SJCRH30 (cell line): ENCODE measurements around the gene STPG3. TPM values are rescaled to one million over a fixed set of nuclear protein-coding genes. Genes with fewer than 3 reads are reported as not detected.
A peak's percentile ranks its signal among the peaks of the same experiment; 100 is the strongest.

Experiments
- DNase-seq, 2 experiments: peaks; one replicate each; pipeline ENCODE4 v3.0.0-alpha.2; 2015 to 2020
- H3K27ac ChIP-seq: fragments of 250-450 bp; sonication (Bioruptor Pico); 2 replicates; pipeline ENCODE4 v1.5.1; 2020; ENCODE audit warnings: mild to moderate bottlenecking, moderate library complexity
- H3K27me3 ChIP-seq: fragments of 250-450 bp; sonication (Bioruptor Pico); 2 replicates; pipeline ENCODE4 v1.5.1; 2020; ENCODE audit warnings: mild to moderate bottlenecking, moderate library complexity
- H3K36me3 ChIP-seq: fragments of 250-450 bp; sonication (Bioruptor Pico); 2 replicates; pipeline ENCODE4 v1.5.1; 2020; ENCODE audit warnings: mild to moderate bottlenecking, moderate library complexity
- H3K4me1 ChIP-seq: fragments of 250-450 bp; sonication (Bioruptor Pico); 2 replicates; pipeline ENCODE4 v1.5.1; 2020; ENCODE audit warnings: mild to moderate bottlenecking, moderate library complexity
- H3K4me3 ChIP-seq: fragments of 250-450 bp; sonication (Bioruptor Pico); 2 replicates; pipeline ENCODE4 v1.5.1; 2020; ENCODE audit warnings: mild to moderate bottlenecking, moderate library complexity
- H3K9me3 ChIP-seq: fragments of 250-450 bp; sonication (Bioruptor Pico); replicated peaks from 2 replicates; pipeline ENCODE4 v1.5.1; 2020; ENCODE audit warnings: mild to moderate bottlenecking, moderate library complexity
- total RNA-seq: library from RNA; depleted of rRNA; stranded (reverse); fragments of >200 nt; shearing (Covaris generic); gene quantifications from 2 replicates; pipeline ENCODE4 v1.2.3, GENCODE V29; 2014

Gene STPG3
- total RNA-seq, 1 experiment from 2014 or later, result not detected

DNA sequence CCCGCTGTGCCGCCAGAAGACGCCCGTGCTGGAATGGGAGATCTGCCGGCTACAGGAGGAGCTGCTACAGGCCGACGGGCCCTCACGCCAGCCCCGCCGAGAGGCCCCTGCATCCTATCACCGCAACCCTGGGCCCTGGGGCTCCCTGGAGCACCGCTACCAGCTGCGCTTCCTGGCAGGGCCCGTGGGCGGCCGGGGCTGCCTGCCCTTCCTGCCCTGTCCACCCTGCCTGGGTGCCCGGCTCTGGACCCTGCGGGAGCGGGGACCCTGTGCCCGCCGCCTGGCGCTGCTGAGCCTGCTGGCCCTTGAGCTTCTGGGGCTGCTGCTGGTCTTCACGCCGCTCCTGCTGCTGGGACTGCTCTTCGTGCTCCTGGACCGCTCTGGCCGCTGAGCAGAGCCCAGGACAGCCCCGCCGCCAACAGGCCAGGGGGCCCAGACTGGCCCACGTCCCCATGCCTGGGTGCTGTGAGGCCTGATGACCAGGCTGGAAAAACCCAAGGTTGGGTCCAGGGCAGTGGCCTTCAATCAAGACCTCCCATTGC, 32.8 kb upstream of the STPG3 start:
- Histone ChIP-seq H3K27ac (no peak overlapping the region), H3K27me3 (no peaks in the 10 kb centered on the region)
- DNase-seq, result no peak

DNA sequence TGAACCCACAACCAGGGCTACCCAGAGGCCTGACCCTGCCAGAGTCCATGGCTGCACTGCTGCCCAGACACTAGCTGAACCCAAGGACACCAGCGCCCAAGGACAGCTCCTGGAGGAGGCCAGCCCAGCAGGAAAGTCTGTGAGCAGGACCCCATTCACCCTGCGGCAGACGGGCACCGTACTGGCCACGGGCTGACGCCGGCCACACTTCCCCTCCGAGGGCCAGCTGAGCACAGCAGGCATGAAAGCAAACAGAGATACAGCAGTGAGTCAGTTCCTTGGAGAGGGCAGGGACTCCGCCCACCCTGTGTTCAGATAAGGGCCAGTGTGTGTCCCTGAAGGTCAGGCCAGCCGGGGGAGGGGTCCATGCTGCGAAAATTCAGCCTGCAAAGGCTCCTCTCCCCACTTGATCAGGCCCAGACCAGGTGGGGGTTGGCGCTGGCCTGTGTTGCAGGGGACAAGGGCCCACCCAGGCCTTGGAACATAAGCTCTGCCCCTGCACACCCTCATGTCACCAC, 32.3 kb upstream of the STPG3 start:
- no peak for DNase-seq
- peaks cover 15% of the 10 kb centered on the region; the same call in 1 of the 2 replicates for H3K36me3 ChIP-seq
- H3K4me1 ChIP-seq, result peaks cover 8% of the 10 kb centered on the region; the same call in 1 of the 2 replicates
- no peak overlapping the region for H3K27ac ChIP-seq
- no peaks in the 10 kb centered on the region for H3K27me3 ChIP-seq
- no peaks in the 10 kb centered on the region for H3K9me3 ChIP-seq
- H3K4me3 ChIP-seq, result no peak overlapping the region

More for the DNA sequence above, 32.8 kb upstream of the STPG3 start:
- Histone ChIP-seq H3K36me3 (peaks cover 15% of the 10 kb centered on the region; the same call in 1 of the 2 replicates), H3K9me3 (no peaks in the 10 kb centered on the region), H3K4me3 (no peak overlapping the region), H3K4me1 (peaks cover 8% of the 10 kb centered on the region; the same call in 1 of the 2 replicates)

DNA sequence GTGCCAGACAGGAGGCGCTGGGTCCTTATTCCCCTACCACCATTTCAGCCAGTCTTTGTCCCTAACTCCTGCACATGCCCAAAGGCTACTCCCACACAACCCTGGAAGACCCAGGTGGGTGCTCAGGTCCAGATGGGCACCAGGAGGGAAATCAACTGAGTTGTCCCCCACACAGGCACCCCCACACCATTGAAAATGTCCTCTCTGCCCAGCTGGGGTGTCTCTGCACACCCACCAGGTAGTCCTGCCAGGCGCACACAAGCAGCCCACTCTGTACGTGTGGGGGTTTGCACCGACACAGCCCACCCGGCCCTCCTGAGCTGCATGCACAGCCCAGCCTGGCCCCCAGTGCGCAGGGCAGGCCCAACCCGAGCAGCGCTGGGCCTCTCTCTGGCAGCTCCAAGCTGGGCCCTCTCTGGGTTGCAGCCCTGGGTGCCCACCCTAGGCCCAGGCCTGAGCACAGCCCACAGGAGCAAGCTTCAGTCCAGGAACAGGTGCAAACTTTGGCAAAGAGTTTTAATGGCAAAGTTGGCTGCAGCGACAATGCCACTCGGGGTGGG, 31.2 kb upstream of the STPG3 start:
- Histone ChIP-seq H3K4me3 (no peak overlapping the region), H3K36me3 (peaks cover 5% of the 10 kb centered on the region; the same call in 1 of the 2 replicates), H3K27ac (no peak overlapping the region), H3K4me1 (peaks cover 18% of the 10 kb centered on the region), H3K27me3 (no peaks in the 10 kb centered on the region), H3K9me3 (no peaks in the 10 kb centered on the region)
- no peak for DNase-seq

DNA sequence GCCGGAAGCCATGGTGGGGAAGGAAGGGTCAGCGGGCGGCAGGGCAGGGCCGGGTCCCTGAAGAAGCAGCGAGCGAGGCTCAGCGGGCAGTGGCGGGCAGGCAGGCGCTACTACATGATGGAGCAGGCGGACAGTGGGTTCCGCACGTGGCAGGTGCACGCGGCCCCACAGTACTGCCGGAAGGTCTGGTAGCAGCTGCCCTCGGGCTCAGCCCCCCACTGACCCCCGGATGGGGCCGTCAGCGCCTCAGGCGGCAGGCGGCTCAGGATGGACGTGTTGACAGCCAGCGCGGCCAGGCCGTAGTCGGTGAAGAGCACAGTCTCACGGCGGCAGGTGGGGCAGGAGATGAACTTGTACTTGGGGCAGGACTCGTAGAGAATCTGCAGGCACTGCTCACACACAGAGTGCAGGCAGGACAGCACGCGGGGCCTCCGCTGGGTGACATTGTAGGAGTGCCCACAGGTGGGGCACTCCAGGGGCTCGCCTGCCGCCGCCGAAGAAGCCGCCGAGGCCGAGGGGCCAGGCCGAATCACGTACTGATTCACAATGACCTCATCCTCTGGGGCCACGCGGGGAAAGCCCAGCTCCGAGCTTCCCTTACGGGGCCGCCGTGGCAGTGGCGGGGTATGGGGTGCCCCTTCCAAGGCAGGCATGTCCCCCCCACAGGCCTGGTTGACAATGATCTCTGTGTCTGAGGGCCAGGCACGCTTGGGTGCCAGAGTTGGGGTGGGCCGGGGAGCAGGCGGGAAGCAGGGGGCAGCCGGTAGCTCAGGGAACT, 30.6 kb upstream of the STPG3 start:
- Histone ChIP-seq H3K9me3 (no peaks in the 10 kb centered on the region), H3K27ac (no peak overlapping the region), H3K4me1 (peaks cover 23% of the 10 kb centered on the region), H3K36me3 (0 out of 2 replicates have a peak, but pooled peaks cover 4% of the 10 kb centered on the region), H3K4me3 (no peak overlapping the region), H3K27me3 (no peaks in the 10 kb centered on the region)
- DNase-seq, result peak; percentile 53 to 54

DNA sequence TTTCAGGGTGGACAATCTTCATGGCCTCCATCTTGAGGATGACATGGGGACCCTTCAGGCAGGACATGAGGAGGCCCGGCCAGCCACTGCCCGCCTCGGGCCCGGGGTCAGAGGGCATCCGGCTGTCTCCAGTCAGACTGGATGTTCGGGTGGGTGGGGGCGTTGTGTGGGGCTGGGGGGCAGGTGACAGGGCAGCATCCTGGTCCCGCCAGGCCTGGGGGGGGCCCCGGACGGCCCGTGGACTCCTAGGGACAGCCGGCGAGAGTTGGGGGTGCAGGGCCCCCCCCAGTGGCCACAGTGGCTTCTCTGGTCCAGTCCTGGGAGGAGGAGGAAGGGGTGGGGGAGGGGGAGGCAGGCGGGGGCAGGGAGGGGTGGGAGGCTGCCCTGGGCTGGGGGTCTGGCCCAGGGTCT, 30.0 kb upstream of the STPG3 start:
- peaks cover 29% of the 10 kb centered on the region for H3K4me1 ChIP-seq
- H3K9me3 ChIP-seq, result no peaks in the 10 kb centered on the region
- no peak for DNase-seq
- no peaks in the 10 kb centered on the region for H3K27me3 ChIP-seq
- 0 out of 2 replicates have a peak, but pooled peaks cover 4% of the 10 kb centered on the region for H3K36me3 ChIP-seq
- no peak overlapping the region for H3K4me3 ChIP-seq
- H3K27ac ChIP-seq, result no peak overlapping the region

DNA sequence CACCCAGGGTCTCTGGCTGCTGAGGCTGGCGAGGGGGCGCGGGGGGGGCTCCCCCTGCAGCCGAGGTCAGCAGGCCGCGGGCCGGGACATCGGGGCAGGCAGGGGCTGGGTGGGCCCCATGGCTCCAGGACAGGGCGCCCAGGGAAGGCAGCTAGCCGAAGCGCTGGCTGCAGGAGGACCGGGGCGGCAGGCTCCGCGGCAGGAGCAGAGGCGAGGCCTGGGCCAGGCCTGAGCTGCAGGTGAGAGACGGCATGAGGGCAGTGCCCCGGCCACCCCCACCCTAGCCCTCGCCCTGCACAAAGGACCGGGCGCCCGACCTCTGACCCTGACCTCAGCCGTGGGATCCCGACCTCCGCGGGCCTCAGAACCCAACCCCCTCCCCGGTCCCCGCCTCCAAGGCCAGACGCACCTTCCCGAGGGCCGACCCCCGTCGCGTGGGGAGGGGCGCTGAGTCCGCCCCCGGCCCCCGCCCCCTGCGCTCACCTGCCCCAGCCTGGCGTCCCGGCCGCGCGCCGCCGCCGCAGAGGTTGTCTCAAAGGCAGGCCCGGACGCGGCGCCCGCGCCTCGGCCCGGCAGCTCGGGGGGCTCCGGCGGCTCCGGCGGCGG, 29.5 kb upstream of the STPG3 start:
- H3K9me3 ChIP-seq, result no peaks in the 10 kb centered on the region
- DNase-seq, result no peak
- H3K36me3 ChIP-seq, result no peaks in the 10 kb centered on the region
- H3K27ac ChIP-seq, result no peak overlapping the region
- H3K27me3 ChIP-seq, result no peaks in the 10 kb centered on the region
- H3K4me1 ChIP-seq, result peaks cover 34% of the 10 kb centered on the region
- no peak overlapping the region for H3K4me3 ChIP-seq

DNA sequence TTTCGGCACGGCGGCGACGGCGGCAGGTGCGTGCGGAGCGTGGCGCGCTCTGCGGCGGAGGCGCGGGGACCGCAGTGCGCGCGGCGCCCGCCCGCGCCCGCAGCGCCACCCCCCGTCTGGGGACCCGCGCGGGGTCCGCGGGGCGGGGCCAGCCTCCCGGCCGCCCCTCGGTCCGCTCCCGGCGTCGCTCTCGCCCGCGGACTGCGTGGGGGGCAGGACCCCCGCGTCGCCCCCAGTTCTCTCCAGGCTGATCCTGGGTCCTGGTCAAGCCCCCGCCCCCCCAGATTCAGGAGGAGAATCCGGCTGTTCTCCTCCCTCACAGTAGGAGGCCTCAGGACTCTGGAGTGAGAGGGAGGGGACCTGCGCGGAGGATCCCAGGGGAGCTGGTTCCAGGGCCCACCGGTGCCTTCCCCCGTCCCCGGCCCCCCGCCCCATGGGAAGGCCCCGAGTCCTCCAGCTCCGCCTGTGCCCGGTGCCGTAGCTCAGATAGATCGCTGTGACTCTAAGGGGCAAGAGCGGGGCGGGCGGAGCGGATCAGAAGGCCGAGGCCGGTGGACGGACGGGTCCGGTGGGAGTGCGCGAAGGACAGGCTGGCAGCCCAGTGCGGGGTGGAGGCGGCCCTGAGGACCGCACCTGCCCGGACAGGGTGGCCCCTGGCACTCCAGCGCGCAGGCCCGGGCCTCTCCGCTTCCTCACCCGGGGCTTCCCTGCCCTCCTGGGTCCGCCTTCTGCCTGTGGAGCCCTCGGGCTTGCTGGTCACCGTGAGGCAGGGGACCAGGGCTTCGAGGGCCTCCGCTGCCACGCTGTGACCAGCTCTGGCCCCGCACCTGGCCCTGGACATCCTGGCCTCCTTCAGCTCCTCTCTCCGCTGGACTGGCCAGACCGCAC, 28.7 kb upstream of the STPG3 start, which contains the start of gene RNF208:
Gene RNF208 (minus strand): TSS at position 51 of the 888 bp plus-strand sequence. CDS start 1,028 bp downstream, outside the sequence.
- H3K27me3 ChIP-seq, result no peaks in the 10 kb centered on the region
- H3K27ac ChIP-seq, result no peak within 1 kb of the TSS
- DNase-seq, result no peak
- H3K36me3 ChIP-seq, result no peaks in the 10 kb centered on the region
- H3K4me3 ChIP-seq, result peak within 1 kb of the TSS; percentile 72
- H3K4me1 ChIP-seq, result peaks cover 42% of the 10 kb centered on the region
- H3K9me3 ChIP-seq, result no peaks in the 10 kb centered on the region

DNA sequence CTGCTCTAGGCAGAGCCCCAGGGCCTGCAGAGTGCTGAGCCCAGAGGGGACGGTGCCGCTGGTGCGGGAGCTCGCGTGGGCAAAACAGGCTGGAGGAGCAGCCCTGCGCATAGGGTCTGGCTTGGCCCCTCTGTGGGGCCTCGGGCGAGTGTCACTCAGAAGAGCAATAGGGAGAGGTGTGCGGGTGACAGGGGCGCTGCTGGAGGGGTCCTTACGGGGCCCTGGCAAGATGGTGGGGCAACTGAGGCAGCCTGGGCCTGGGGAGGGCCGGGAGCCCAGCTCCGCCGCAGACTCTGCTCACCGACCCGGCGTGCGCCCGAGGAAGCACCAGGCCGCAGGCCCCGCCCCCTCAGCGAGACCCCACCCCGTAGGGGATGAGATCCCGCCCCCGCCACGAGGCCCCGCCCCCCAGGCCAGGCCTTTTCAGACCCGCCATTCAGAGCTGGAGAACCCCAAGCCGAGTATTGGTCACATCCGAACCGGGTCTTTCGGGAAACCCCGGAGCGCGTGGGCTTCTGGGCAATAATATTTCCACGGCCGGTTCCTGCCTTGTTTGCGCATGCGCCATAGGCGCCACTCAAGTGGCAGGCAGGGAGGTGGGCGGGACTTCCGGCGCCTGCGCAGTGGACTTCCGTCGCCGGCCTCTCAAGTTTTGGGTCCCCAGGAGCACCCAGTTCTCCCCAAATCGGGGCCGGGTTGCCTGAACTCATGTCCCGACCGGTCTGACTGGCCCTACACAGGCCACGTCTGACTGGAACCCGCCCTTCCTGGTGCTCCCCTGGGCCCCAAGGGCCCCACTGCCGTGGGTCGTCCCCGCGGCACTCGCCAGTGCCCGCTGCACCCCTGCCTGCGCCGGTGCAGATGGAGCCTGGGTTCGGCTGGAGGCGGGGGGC, 27.8 kb upstream of the STPG3 start:
- peaks cover 2% of the 10 kb centered on the region for H3K27me3 ChIP-seq
- H3K27ac ChIP-seq, result peak overlapping the region; percentile 44; the same call in 1 of the 2 replicates
- H3K9me3 ChIP-seq, result no peaks in the 10 kb centered on the region
- H3K36me3 ChIP-seq, result no peaks in the 10 kb centered on the region
- peaks cover 42% of the 10 kb centered on the region for H3K4me1 ChIP-seq
- DNase-seq, result peak; percentile 99
- H3K4me3 ChIP-seq, result peak overlapping the region; percentile 72

DNA sequence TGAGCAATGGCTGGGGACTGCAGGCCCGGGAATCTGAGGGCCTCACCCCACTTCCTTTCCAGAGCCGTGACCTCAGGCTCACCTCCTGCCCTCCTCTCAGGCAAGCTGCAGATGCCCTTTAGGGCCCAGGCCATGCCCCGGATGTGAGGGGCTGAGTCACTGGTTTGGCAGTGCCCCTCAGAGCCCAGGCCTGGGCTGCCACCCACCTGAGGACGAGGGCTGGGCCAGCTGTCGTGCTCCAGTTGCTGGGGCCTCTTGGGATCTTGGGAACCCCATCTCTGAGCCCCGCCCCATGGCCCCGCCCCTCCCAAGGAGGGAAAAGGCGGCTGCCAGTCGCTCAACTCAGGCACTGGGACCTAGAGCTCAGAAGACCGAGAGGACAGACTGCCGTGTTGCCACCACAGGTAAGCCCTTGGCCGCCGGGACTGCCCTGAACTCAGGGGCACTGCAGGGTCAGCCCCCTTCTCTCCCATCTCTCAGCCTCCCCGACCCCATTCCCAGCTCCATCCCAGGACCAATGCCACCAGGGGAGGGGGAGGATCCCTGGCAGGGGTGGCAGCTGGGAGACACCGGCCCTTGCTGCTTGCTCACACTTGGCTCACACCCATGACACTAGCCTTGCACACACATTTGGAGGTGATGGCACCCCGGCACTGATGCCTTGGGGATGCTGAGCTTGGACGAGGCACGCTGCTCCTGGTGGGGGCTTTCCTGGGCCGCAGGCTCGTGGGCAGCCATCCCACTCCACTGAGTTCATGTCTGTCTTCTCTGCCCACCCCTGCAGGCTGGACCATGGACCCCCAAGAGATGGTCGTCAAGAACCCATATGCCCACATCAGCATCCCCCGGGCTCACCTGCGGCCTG, 26.0 kb upstream of the STPG3 start, which contains the start of gene CYSRT1:
Gene CYSRT1 (plus strand): TSS at position 345 of the 865 bp plus-strand sequence. CDS start 448 bp downstream, at position 793.
- Histone ChIP-seq H3K36me3 (no peaks in the 10 kb centered on the region), H3K9me3 (no peaks in the 10 kb centered on the region), H3K4me3 (peak within 1 kb of the TSS; percentile 72), H3K27ac (no peak within 1 kb of the TSS), H3K27me3 (peaks cover 18% of the 10 kb centered on the region), H3K4me1 (peaks cover 42% of the 10 kb centered on the region)
- DNase-seq, result peak; percentile 70 to 75

DNA sequence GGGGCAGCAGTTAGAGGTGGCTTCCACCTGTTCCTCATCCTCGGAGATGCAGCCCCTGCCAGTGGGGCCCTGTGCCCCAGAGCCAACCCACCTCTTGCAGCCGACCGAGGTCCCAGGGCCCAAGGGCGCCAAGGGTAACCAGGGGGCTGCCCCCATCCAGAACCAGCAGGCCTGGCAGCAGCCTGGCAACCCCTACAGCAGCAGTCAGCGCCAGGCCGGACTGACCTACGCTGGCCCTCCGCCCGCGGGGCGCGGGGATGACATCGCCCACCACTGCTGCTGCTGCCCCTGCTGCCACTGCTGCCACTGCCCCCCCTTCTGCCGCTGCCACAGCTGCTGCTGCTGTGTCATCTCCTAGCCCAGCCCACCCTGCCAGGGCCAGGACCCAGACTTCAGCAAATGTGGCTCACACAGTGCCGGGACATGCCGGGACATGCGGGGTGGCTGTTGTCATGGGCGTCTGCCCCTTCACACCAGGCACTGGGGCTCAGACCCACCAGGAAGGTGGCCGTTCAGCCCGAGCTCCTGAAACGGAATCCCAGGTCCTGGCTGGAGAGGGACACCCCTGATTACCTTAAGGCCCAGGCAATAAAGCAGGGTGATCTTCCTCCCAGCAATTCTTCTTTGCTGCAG, 25.3 kb upstream of the STPG3 start:
- DNase-seq, result no peak
- H3K36me3 ChIP-seq, result no peaks in the 10 kb centered on the region
- no peak overlapping the region; the same call in 1 of the 2 replicates for H3K4me3 ChIP-seq
- peaks cover 25% of the 10 kb centered on the region for H3K27me3 ChIP-seq
- peaks cover 40% of the 10 kb centered on the region for H3K4me1 ChIP-seq
- H3K9me3 ChIP-seq, result no peaks in the 10 kb centered on the region
- no peak overlapping the region for H3K27ac ChIP-seq

DNA sequence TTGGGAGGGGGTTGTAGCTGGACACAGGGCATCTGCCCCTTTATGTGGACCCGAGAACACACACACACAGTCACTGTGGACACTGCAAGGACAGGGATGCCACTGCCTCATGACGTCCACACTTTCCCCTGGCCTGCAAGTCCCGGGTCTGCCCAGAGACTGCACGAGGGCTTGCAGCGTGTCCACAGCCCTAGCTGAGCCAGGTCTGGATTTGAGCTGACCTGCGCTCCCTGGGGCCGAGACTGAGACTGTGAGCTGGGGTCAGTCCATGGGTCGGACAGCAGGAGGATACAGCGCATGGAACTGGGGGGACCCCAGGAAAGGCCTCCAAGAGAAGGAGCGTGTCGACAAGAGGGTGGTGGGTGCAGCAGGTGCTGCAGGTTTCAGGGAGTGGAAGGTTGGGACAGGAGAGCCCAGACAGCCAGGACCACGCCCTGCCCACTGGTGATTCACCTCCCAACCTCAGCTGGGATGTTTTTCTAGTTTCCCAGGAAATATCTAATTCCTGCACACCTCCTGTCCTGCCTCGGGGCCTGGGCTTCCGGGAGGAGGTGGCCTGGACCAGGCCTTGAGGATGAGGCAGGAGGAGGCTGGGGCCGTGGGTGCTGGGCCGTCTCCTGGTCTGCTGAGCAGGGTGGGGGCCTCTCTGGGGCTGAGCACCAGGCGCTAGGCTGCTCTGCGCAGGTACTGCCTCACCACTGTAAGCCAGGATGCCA, 24.6 kb upstream of the STPG3 start:
- Histone ChIP-seq H3K4me1 (peaks cover 40% of the 10 kb centered on the region), H3K36me3 (no peaks in the 10 kb centered on the region), H3K27me3 (peaks cover 25% of the 10 kb centered on the region), H3K9me3 (no peaks in the 10 kb centered on the region), H3K4me3 (no peak overlapping the region), H3K27ac (no peak overlapping the region)
- DNase-seq, result no peak
